ENCODE results near the gene GLIPR1L1. TPM values are rescaled to one million over a fixed set of nuclear protein-coding genes. Genes with fewer than 3 reads are reported as not detected.

GLIPR1L1 gene
- total and polyA plus RNA-seq, 2 of the 8 experiments (the other 6 are each of a cell fraction or from before 2014, with no cell fraction given): 1.2 to 1.7 TPM

DNA sequence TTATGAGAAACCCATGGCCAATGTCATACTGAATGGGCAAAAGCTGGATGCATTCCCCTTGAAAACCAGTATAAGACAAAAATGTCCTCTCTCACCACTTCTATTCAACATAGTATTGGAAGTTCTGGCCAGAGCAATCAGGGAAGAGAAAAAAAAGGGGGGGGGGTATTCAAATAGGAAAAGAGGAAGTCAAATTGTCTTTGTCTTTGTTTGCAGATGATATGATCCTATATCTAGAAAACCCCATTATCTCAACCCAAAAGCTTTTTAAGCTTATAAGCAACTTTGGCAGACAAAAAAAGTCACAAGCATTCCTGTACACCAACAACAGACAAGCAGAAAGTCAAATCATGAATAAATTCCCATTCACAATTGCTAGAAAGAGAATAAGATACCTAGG is 19.5 kb downstream of the GLIPR1L1 start:
- Histone ChIP-seq H3K56ac (replicated peaks; ENCODE audit: insufficient read length, low read depth, low read length) (no peak overlapping the region), H4K20me1 (replicated peaks in 1 of 2; ENCODE audit: control insufficient read depth in 1 of 2, insufficient read depth in 2 of 2, low read length in 2 of 2) (no peaks in the 10 kb centered on the region), H3K4ac (replicated peaks; ENCODE audit: insufficient read length, low read depth, low read length) (no peak overlapping the region), H4K91ac (replicated peaks; ENCODE audit: insufficient read length, low read length) (no peak overlapping the region), H3K18ac (ENCODE audit: extremely low read depth, low read length) (no peak overlapping the region), H3K4me2 (ENCODE audit: insufficient read depth in 1 of 2, low read depth in 2 of 2, low read length in 2 of 2) (no peak overlapping the region), H3K79me2 (ENCODE audit: control insufficient read depth in 1 of 2, insufficient read depth in 2 of 2, low read length in 2 of 2) (no peaks in the 10 kb centered on the region), H3K9me3 (ENCODE audit: insufficient read depth in 2 of 2, low read depth in 1 of 2, low read length in 1 of 2) (peaks cover 0 to 4% of the 10 kb centered on the region in 2 experiments; a peak in 1 of 4 replicates), H3K79me1 (ENCODE audit: low read depth, low read length) (no peaks in the 10 kb centered on the region), H3K27ac (ENCODE audit: low read depth, low read length) (no peak overlapping the region), H2BK12ac (ENCODE audit: low read depth, low read length) (no peak overlapping the region), H2BK15ac (ENCODE audit: low read length) (no peak overlapping the region), H2BK120ac (replicated peaks; ENCODE audit: low read depth, low read length) (no peak overlapping the region), H2BK5ac (ENCODE audit: low read depth, low read length) (no peak overlapping the region), H3K14ac (ENCODE audit: insufficient read length) (no peak overlapping the region), H4K5ac (ENCODE audit: insufficient read length, low read depth, low read length) (no peak overlapping the region), H3K23ac (ENCODE audit: insufficient read length) (no peak overlapping the region), H4K8ac (ENCODE audit: extremely low read depth, insufficient read depth, low read length) (no peak overlapping the region), H2BK20ac (ENCODE audit: low read length) (no peak overlapping the region), H3K9ac (replicated peaks in 1 of 4; ENCODE audit: extremely low read depth in 1 of 4, low read depth in 3 of 4, low read length in 3 of 4) (no peak overlapping the region), H3K4me1 (replicated peaks in 1 of 4; ENCODE audit: control insufficient read depth in 3 of 4, insufficient read depth in 4 of 4, low read length in 3 of 4) (no peaks in the 10 kb centered on the region), H3K27me3 (replicated peaks in 1 of 4; ENCODE audit: control insufficient read depth in 3 of 4, extremely low read depth in 1 of 4, insufficient read depth in 3 of 4, low read length in 3 of 4) (no peaks in the 10 kb centered on the region), H3K23me2 (ENCODE audit: low read depth, low read length) (no peaks in the 10 kb centered on the region), H2AFZ (ENCODE audit: low read length) (no peak overlapping the region), H3K36me3 (ENCODE audit: control insufficient read depth in 2 of 4, insufficient read depth in 4 of 4, low read length in 3 of 4) (no peaks in the 10 kb centered on the region), H3K4me3 (ENCODE audit: extremely low read depth in 1 of 4, insufficient read depth in 2 of 4, low read depth in 3 of 4, low read length in 4 of 4) (no peak overlapping the region), H2AK5ac (ENCODE audit: low read depth, low read length) (no peak overlapping the region)
- CTCF ChIA-PET (ENCODE audit: partially characterized antibody): interaction anchor here (0.6 kb wide), 1 partner anchor 850 kb away, joined by 3 read pairs; no protein-coding TSS in a partner anchor
- FAIRE-seq (no peak), DNase-seq (ENCODE audit: low read depth in 1 of 2, low spot score in 2 of 2) (no peak)
- POLR2A ChIA-PET (ENCODE audit: partially characterized antibody): no interaction called here
- TF ChIP-seq RXRA (IDR thresholded peaks at IDR 0.05; ENCODE audit: insufficient read depth, low read depth, low read length) (no peak), JUND (IDR thresholded peaks at IDR 0.05; ENCODE audit: low read length) (no peak), GTF2F1 (IDR thresholded peaks at IDR 0.05; ENCODE audit: borderline replicate concordance, low read depth, low read length) (no peak), HDAC6 (IDR thresholded peaks at IDR 0.05; ENCODE audit: low read depth, low read length) (no peak), JUN (IDR thresholded peaks at IDR 0.05; ENCODE audit: low read depth, low read length) (no peak), RFX5 (IDR thresholded peaks at IDR 0.05; ENCODE audit: borderline replicate concordance, low read depth, low read length) (no peak), CBX5 (IDR thresholded peaks at IDR 0.05; ENCODE audit: low read depth, low read length) (no peak), EP300 (IDR thresholded peaks at IDR 0.05; ENCODE audit: borderline replicate concordance in 1 of 2, low read depth in 2 of 2, low read length in 2 of 2) (no peak), TBP (IDR thresholded peaks at IDR 0.05; ENCODE audit: low read depth, low read length) (no peak), SIRT6 (IDR thresholded peaks at IDR 0.05; ENCODE audit: low read length) (no peak), NRF1 (IDR thresholded peaks at IDR 0.05; ENCODE audit: low read depth, low read length) (no peak), ASH2L (IDR thresholded peaks at IDR 0.05; ENCODE audit: low read length) (no peak), SIX5 (IDR thresholded peaks at IDR 0.05; ENCODE audit: low read depth, low read length) (no peak), RBBP5 (IDR thresholded peaks at IDR 0.05; ENCODE audit: borderline replicate concordance, low read depth, low read length) (no peak), MAX (IDR thresholded peaks at IDR 0.05) (no peak), TCF12 (IDR thresholded peaks at IDR 0.05; ENCODE audit: low read depth, low read length) (no peak), CREB1 (IDR thresholded peaks at IDR 0.05) (no peak)
